HG03460 (cell line): Measurements from ENCODE around the gene PGM3.
"Not testable (repeated sequence)": the region's sequence is repeated elsewhere in the genome, so short reads cannot be mapped to it uniquely, and the experiment has no call there.

Experiments used
- ATAC-seq: cut with Tn5 transposase; IDR thresholded peaks from one replicate; pipeline ENCODE4 v1.9.1; 2021; ENCODE audit not compliant: unreplicated experiment

PGM3 gene, protein sequence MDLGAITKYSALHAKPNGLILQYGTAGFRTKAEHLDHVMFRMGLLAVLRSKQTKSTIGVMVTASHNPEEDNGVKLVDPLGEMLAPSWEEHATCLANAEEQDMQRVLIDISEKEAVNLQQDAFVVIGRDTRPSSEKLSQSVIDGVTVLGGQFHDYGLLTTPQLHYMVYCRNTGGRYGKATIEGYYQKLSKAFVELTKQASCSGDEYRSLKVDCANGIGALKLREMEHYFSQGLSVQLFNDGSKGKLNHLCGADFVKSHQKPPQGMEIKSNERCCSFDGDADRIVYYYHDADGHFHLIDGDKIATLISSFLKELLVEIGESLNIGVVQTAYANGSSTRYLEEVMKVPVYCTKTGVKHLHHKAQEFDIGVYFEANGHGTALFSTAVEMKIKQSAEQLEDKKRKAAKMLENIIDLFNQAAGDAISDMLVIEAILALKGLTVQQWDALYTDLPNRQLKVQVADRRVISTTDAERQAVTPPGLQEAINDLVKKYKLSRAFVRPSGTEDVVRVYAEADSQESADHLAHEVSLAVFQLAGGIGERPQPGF

DNA sequence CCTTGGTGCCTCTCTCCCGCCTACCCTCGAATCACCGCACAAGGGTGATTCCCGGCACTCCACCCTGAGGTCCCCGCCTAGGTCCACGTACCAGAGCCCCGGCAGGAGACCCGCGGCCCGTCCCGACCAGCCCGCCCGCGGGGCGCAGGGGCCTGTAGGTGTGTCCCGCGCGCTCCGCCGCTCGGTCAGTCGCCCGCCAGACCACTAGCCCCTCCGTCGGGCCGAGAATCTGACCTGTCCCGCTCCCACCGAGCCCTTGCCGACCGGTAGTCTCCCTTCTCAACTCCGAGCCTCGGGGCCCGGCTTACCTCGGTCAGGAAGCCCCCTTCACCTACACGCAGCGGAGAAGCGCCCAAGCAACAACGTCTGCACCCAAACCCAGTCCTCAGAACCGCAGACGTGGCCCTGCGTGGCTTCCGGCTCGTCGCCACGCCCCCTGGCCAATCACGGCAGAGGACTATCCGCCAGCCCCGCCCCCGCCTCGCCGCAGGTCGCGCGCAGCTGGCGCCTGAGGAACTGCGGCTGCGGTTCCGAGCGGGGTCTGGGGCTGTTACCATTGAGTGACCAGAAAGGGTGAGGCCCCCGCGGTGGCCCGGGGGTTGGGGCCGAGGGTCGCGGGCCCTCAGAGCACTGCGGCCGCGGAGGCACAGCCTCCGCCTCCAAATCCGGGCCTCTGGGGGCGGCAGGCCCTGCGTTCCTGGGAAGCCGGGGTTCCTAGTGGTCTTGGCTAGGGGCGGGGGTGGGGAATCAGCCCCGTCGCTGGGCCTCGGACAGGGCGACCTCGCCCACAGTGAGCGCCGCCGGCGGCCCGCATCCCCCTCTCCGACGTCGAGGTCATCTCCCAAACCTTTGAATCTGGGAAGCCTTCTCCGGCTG lies at the start of gene PGM3, which contains the start of gene RWDD2A:
PGM3 (minus strand) TSS at position 395 of the 876 bp plus-strand sequence. CDS start 2,253 bp downstream, outside the sequence.
RWDD2A (plus strand) TSS at position 487 of the 876 bp plus-strand sequence. CDS start 1,095 bp downstream, outside the sequence.
- peak; percentile 97 for ATAC-seq

DNA sequence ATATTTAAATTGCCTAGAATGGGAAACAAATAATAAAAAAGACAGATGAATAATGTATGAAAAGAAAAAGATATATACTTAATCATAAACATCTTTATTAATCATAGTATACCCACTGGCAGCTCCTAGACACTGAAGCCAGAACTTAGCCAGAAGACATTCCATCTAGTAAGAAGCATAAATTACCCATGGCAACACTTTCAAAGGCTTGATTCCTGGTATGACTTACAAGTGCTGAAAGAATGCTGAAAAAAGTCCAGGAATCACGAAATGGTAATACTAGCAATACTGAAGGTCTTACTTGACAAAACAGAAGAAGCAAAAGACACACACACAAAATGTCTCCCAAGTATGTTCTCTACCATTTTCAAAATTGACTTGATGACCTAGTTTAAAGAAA lies 38.1 kb upstream of the PGM3 start:
- no peak for ATAC-seq

DNA sequence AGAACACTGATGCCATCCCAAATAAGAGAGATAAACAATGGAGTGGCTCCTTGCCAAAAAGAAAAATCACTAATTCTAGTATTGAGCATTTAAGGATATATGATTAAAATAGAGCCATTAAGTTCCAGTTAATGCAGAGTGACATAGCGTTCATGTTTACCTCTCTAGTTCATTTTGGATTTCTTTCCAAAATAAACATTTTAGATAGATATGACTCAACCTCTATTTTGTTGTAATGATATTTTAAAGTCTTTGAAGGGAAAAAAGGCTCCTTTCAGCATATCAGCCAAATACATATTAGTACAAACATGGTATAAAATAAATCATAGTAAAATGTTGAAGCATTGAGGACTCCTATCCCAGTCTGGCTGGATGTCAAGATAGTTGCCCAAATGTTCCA lies 33.5 kb upstream of the PGM3 start:
- no peak for ATAC-seq

DNA sequence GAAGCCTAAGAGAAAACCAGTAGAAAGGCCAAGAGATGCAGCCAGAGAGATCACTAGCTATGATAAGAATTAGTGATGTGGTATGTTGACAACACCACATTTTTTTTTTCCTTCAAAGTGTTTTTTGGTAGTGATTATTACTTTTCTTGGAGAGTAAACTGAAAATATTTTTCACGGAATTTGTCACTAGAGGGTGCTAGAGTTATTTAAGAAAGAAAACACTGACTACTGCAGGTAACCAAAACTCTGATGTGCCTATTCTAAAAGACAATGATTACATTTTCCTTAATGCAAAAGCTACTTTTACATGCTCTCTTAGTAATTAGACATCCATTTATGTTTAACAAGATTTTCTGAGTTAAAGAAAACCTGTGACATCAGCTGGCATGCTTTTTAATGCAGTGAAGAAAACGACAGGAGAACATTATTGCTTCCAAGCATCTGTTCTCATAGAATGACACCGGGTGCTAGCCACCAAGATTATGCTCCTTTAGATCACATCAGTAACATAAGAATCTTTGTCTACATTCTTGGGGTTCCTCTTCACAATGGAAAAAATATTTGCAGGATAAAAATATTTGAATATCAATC lies 28.9 kb upstream of the PGM3 start:
- ATAC-seq: no peak

DNA sequence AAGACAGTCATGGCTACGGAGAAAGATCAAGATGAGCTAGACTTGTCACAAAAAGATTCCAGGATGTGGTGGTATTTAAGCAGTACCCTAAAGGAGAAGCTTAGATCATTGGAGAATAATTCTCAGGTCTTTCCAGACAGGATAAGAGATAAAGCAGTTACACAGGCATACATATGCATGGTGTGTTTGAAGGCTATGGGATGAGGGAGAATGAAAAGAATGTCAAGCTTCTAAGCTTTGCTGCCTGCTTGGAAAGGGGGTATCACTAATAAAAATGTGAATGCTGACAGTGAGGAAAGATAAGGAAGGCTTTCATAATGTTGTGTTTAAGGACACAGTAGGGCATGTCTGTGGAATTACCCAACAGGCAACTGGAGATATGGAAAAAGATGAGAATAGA lies 28.2 kb upstream of the PGM3 start:
- no peak for ATAC-seq

DNA sequence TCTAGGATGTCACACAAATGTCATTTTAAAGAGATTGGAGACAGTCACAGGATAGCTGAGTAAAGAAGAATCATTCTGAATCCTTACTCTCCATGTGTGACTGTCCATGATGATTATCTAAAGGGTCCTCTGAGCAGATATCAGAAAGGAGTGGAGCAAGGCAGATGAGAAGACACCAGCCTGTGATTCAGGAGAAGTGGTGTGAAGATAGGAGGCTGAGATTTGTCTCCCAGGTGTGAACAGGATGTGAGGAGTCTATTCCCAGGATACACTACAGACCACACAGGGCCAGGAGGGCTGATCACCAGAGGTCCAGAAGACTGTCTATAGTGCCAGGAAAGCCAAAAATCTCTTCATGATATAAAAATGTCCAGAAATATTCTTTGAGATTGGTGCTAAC lies 27.1 kb upstream of the PGM3 start:
- no peak for ATAC-seq

DNA sequence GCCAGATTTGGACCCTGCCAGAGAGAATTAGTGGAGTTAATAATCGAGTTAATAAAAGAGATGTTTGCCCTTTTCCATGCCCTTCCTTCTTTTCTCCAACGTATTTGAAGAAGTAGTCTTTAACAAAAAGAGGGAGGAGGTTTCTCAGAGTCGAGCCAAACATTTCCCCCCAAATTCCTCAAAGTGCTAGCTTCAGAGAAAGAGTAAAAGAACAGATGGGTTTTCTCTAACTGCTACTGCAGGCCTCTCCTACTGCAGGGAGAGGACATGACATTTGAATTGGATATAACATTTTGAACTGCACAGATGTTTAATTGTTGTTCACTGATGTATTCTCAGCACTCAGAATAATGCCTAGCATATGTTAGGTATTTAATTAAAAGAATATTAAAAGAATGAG lies 25.6 kb upstream of the PGM3 start:
- ATAC-seq: no peak

DNA sequence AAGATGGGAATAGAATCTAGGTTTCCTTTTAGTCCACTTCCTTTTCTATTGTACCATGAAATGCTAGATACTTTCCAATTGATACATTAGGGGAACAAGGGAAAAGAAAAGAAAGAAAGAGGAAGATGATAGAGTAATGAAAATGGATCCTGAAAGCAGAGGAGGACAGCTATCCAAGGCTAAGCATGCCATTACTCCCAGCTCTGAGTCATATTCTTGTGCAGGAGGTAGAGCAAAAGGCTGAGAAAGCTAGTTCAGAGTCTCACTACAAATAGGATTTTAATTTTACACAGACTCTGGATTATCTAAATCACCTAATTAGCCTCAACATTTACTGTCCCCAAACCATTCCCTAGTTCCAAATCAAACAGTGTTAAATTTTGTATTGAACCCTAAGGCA lies 23.7 kb upstream of the PGM3 start:
- no peak for ATAC-seq

DNA sequence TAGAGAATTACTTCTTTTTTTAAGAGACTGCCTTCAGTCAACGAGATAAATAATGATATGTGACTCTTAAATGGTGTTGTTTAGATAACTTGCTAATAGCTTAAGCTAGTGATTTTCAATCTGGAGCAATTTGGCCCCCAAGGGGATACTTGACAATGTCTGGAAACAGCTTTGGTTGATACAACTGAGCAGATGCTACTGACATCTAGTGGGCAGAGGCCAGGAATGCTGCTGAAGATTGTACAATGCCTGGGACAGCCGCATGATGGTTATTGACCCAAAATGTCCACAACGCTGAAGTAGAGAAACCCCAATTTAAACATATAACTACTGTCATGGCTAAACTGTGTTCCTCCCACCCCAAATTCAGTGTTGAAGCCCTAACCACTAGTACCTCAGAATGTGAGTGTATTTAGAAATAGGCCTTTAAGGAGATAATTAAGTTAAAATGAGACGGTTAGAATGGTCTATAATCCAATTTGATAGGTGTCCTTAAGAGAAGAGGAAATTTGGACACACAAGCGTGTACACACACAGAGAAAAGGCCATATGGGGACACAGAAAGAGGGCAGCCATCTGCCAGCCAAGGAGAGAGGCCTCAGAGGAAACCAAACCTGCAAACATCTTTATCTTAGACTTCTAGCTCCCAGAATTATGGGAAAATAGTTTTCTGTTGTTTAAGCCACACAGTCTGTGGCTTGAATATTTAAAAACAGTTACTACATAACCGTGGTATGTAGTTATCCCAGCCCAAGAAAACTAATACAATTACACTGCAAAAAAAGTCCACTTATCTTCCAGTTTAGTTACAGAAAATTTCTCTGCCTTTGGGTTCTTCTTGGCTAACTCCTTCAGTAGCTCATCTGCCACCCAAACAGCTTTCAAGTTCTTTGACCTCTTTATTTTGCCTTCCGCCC lies 22.3 kb upstream of the PGM3 start:
- ATAC-seq: peak; percentile 100

DNA sequence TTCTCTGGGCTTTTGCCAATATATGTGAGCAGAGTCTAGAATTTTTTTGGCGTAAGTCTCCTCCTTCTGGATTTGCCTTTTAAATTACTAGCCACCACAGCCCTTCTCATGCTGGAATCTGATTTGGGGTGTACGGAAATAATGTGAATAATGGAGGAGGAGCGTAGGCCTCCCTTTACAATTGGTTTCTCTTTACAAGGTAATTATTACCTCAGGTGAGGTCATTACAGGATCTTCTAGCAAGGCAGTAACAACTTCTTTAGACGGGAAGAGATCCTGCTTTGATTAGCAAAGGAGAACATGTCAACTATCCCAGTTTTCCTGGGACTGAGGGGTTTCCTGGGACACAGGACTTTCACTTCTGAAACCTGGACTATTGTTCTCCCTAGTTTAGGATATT lies 9.0 kb upstream of the PGM3 start:
- ATAC-seq: no peak

DNA sequence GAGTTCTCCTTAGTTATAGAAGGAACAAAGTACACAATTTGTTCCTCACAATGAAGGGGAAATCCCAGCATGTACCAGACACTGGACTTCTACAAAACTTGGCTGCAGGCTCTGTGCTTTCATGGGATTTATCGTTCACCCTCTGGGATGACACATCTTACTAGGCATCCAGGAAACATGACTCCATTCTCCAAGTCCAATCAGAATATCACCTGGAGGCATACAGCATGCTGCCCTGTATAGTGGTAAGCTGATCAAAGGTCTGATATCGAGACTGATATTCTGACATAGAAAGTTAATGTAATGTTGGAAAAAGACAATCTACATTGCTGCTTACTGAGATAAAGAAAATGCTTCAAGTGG lies 6.8 kb upstream of the PGM3 start:
- no peak for ATAC-seq

DNA sequence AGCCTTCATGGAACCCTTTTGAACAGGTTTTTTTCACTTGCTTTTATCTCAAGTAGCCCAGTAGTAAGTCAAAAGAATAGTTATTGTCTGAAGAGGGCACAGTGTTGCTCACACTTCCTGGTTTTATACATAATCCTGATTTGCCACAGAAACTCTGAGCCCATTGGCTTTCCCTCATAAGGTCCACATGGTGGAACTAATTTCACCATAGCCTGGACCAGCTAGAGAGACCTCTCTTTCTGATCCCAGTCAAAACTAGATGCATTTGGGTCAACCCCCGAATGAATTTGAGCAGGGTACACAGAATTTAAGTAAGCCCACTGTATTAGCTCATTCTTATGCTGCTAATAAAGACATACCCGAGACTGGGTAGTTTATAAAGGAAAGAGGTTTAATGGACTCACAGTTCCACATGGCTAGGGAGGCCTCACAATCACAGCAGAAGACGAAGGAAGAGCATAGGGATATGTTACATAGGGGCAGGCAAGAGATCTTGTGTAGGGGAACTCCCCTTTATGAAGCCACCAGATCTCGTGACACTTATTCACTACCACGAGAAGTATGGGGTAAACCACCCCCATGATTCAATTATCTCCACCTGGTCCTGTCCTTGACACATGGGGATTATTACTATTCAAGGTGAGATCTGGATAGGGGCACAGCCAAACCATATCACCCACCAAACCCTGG lies 6.3 kb upstream of the PGM3 start:
- no peak for ATAC-seq

DNA sequence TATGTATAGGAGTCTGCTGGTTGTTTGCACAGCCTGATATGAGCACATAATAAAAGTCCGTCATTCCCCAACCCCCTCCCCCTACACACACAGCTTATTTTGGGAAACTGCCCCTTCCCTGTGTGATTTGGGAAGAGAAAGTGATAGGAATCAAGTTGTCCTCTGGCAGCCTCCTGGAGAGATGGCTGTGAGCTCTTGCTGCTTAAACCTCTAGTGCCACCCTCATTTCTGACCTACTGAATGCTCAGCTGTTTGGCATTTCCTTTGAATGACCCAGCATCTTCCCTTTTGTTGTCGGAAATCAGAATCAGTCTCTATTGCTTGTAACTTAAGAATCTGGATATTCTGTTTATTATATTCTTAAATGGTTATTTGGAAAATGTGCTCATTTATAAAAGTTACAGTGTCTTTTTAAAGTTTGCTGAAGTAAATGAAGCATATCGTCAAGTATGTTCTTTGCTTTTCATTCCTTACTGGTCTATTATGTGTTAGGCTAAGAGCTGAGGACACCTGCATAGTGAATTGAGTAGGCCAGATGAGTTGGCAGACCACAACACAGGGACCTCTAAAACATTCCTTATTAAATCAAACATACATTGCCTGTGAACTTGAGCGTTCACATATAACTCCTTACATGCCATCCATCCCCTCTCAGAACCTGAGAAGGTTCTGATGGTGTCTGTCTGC lies 5.6 kb upstream of the PGM3 start:
- no peak for ATAC-seq

DNA sequence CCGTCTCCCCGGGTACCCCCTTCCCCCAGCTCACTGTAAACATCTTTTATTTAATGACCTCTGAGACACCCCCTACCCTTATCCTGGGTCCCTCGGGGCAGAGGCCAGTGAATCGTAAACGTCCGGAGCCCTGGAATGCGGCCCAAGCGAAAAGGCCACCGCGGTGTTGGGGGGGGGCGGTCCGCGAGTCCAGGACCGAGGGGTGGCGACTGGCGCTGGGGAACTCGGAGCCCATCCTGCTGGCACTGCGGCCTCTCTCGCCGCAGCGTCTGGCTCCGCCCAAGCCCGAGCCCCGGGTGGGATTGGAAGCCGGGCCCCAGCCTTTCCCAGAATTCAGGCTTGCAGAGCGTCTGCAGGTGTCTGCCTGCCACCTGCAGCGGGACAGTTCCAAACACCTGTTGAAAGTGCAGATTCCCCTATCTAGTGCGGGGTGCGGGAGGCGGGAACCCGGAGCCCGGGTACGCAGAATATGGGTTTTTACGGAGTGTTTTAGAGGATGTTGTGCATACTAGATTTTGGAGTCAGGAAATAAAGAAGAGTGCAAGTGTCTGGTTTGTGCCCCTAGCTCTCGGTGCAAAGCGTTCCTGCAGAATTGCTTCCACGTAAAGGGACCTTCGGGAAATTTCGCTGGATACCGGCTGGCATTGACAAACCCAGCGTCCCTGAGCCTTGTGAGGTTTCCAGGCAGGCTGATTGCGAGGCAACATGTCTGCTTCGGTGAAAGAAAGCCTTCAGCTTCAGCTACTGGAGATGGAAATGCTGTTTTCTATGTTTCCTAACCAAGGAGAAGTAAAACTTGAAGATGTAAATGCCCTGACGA lies 892 bp upstream of the PGM3 start:
- ATAC-seq: peak; percentile 38

DNA sequence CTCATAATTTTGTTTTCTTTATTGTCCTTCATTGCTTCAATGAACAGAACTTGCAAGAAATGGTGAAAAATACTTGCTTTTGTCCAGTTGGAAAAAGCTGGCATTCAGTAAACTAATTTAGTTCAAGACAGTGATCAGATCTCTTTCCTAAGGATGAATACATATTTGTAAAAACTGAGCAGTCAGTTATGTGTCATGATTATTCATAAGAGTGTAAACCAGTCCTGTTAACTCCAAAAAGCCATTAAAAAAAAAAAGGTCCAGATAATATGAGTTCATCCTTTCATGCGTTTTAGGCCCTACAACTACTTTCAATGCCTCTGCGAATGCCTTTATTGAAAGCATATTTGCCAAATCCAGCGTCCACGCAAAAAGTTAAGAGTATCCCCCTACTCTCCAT lies 609 bp downstream of the PGM3 start:
- no peak for ATAC-seq

DNA sequence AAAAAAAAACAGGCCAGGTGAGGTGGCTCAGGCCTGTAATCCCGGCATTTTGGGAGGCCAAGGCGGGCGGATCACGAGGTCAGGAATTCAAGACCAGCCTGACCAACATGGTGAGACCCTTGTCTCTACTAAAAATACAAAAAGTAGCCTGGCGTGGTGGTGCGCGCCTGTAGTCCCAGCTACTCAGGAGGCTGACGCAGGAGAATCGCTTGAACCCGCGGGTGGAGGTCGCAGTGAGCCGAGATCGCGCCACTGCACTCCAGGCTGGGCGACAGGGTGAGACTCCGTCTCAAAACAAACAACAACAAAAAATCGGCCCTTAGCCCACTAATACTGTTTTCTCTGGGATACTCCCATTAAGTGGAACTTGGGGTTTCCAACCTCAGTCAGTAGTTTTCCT lies 1.1 kb downstream of the PGM3 start:
- not testable (repeated sequence) for ATAC-seq

DNA sequence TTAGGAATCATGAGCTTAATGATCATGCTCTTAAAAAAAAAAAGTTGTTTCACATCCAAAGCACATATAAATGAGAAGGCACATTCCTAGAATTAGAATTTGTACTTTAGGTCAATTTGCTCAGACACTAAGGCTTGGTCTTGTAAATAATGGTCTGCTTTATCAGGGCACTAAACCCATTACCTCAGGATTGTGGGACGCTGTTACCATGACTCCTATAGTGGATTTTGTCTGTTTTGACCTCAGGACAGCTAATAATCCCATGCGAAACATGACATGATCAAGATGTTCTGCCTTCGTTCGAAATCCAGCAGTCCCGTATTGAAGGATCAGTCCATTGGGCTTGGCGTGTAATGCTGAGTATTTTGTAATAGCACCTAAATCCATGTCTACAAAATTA lies 2.4 kb downstream of the PGM3 start:
- no peak for ATAC-seq

DNA sequence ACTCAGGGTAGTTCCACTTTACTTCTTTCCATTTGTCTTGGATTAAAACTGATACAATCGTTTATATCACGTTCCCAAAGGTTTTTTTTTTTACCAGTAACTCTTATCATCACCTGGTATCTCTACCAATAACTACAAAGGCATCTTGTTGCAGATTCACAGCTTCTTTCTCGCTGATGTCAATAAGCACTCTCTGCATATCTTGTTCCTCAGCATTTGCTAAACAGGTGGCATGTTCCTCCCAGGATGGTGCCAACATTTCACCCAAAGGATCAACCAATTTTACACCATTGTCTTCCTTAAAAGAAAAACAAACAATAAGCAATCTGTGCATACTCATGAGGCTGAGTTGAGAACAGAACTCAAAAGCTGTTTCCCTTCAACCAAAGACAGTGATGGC lies 4.6 kb downstream of the PGM3 start:
- no peak for ATAC-seq
